MCF 10A (cell line): ENCODE measurements around the gene TMEM150B. TPM values are rescaled to one million over a fixed set of nuclear protein-coding genes. Genes with fewer than 3 reads are reported as not detected.

Source experiments
- BruUV-seq: library from RNA; stranded (reverse); fragments of 400-500 nt; replicated peaks from 2 replicates; lab custom pipeline; 2021; lab: Mats Ljungman, UMichigan
- CTCF ChIA-PET: fragments of 300-600 bp; sonication (Branson Sonifier 250); formaldehyde crosslinking; extraction: SDS; loops from one replicate; lab custom pipeline; 2021; ENCODE audit warnings: antibody characterized with exemption, inconsistent platforms; lab: Yijun Ruan, JAX
- POLR2A ChIA-PET: fragments of 300-600, 350-650 bp; sonication (Branson Sonifier 250); formaldehyde crosslinking; extraction: SDS; loops from one replicate; lab custom pipeline; 2020; ENCODE audit warnings: antibody characterized with exemption, inconsistent platforms; lab: Yijun Ruan, JAX
- DNase-seq: peaks from one replicate; pipeline ENCODE4 v3.0.0-alpha.2; 2018; ENCODE audit not compliant: unreplicated experiment
- H3K27ac Mint-ChIP-seq: one replicate; pipeline ENCODE4 v1.8.0; 2022; ENCODE audit warnings: mild to moderate bottlenecking, low read depth, mixed read lengths; ENCODE audit not compliant: unreplicated experiment
- H3K27me3 Mint-ChIP-seq: one replicate; pipeline ENCODE4 v1.8.0; 2022; ENCODE audit warnings: mixed read lengths; ENCODE audit not compliant: insufficient read depth, unreplicated experiment
- H3K36me3 Mint-ChIP-seq: one replicate; pipeline ENCODE4 v1.8.0; 2022; ENCODE audit warnings: mild to moderate bottlenecking, moderate library complexity, mixed read lengths; ENCODE audit not compliant: insufficient read depth, unreplicated experiment
- H3K4me1 Mint-ChIP-seq: one replicate; pipeline ENCODE4 v1.8.0; 2022; ENCODE audit warnings: mixed read lengths; ENCODE audit not compliant: insufficient read depth, unreplicated experiment
- H3K4me3 Mint-ChIP-seq: one replicate; pipeline ENCODE4 v1.8.0; 2022; ENCODE audit warnings: mild to moderate bottlenecking, moderate library complexity, mixed read lengths; ENCODE audit not compliant: unreplicated experiment
- H3K9me3 Mint-ChIP-seq: one replicate; pipeline ENCODE4 v1.8.0; 2022; ENCODE audit warnings: mixed read lengths; ENCODE audit not compliant: unreplicated experiment
- CTCF ChIP-seq: fragments of 200-600 bp; IDR thresholded peaks from one replicate; pipeline ENCODE4 v1.8.0; 2022; ENCODE audit warnings: antibody characterized with exemption, mild to moderate bottlenecking; ENCODE audit not compliant: unreplicated experiment
- intact Hi-C: fragments of 100-400 bp; cut with micrococcal nuclease; formaldehyde crosslinking; loops from 2 replicates; pipeline ENCODE4 v1.14.1; 2022
- total RNA-seq: library from RNA; stranded (reverse); gene quantifications from 2 replicates; pipeline ENCODE4 v1.2.3, GENCODE V29; 2022

TMEM150B gene
- total RNA-seq, 1 experiment from 2014 or later, result not detected

DNA sequence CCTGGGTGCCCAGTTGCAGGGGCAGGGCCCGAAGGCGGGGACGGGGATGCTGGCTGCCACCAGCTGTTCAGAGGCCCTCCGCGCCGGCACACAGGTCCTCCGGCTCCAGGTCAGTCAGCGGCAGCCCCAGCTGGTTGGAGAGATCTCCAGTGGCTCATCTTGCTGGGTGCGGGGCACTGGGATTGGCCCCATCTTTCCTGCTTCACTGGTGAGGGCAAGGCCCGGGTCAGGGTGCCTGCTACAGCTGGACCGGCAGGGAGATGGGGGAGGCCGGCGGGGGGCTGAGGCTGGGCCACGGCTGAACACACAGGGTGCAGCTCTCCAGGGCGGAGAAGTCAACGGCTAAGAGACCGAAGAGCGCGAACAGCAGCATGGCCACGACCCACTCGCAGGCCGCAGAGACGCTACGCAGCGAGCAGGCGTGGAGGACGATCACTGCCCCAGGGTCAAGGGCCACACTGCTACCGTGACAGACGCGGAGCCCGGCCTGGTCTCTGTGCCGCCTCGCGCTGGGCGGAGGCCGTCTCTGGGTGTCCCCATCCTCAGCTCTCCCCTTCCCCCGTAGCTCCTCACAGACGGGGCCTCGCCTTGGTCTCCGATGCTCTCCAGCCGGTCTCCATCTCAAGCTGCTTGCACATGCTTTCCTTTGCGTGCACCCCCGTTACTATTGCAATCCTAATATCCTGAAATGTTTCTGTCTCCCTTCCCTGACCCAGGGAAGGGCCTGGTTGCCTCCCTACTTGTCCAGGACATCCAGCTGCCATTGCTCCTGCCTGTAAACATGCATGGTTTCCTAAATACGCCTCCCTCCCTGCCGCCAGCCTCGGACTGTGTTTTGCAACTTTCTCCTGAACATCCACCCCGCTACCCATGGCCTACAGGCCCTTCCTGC, 12.3 kb downstream of the TMEM150B start:
- Mint-ChIP-seq H3K9me3 (no peaks in the 10 kb centered on the region), H3K4me3 (no peak overlapping the region), H3K27me3 (no peaks in the 10 kb centered on the region), H3K4me1 (no peaks in the 10 kb centered on the region), H3K36me3 (peaks cover 5% of the 10 kb centered on the region), H3K27ac (no peak overlapping the region)
- ChIA-PET CTCF (interaction anchor here (1.7 to 3.3 kb wide), 2 partner anchors 11 to 155 kb away, joined by 3 to 28 read pairs; no protein-coding TSS in a partner anchor), POLR2A (interaction anchor here (1.3 to 1.4 kb wide), 2 partner anchors 26 to 123 kb away, joined by 3 read pairs; no protein-coding TSS in a partner anchor)
- BruUV-seq, result no TSS peak
- TF ChIP-seq CTCF, result no peak
- intact Hi-C loops, result no loop called here
- DNase-seq, result no peak

GRCh38 chr19:55311797-55312196, 13.3 kb downstream of the TMEM150B start:
- no peaks in the 10 kb centered on the region for H3K9me3 Mint-ChIP-seq
- peaks cover 5% of the 10 kb centered on the region for H3K36me3 Mint-ChIP-seq
- no peak overlapping the region for H3K27ac Mint-ChIP-seq
- no peak for TF ChIP-seq CTCF
- no TSS peak for BruUV-seq
- no peak overlapping the region for H3K4me3 Mint-ChIP-seq
- no peaks in the 10 kb centered on the region for H3K27me3 Mint-ChIP-seq
- no peak for DNase-seq
- intact Hi-C loops, result no loop called here
- CTCF ChIA-PET, result interaction anchor here (3.3 kb wide), 1 partner anchor 9 kb away, joined by 28 read pairs; no protein-coding TSS in a partner anchor
- H3K4me1 Mint-ChIP-seq, result no peaks in the 10 kb centered on the region
- POLR2A ChIA-PET, result interaction anchor here (0.7 kb wide), 1 partner anchor 11 kb away, joined by 3 read pairs; no protein-coding TSS in a partner anchor

GRCh38 chr19:55311397-55311796, 13.7 kb downstream of the TMEM150B start:
- intact Hi-C loops, result no loop called here
- H3K4me3 Mint-ChIP-seq, result no peak overlapping the region

More at GRCh38 chr19:55311397-55311796, 13.7 kb downstream of the TMEM150B start:
- no peak for TF ChIP-seq CTCF
- Mint-ChIP-seq H3K27me3 (no peaks in the 10 kb centered on the region), H3K4me1 (no peaks in the 10 kb centered on the region), H3K27ac (no peak overlapping the region), H3K36me3 (peaks cover 5% of the 10 kb centered on the region), H3K9me3 (no peaks in the 10 kb centered on the region)
- no peak for DNase-seq
- BruUV-seq, result no TSS peak
- CTCF ChIA-PET, result interaction anchor here (3.3 kb wide), 1 partner anchor 9 kb away, joined by 28 read pairs; no protein-coding TSS in a partner anchor
- POLR2A ChIA-PET, result interaction anchor here (0.7 kb wide), 2 partner anchors 11 to 56 kb away, joined by 3 to 4 read pairs; no protein-coding TSS in a partner anchor
